HG02798 (cell line): ENCODE data around the gene GUCY1A1.

Source experiments
- ATAC-seq: cut with Tn5 transposase; IDR thresholded peaks from one replicate; pipeline ENCODE4 v1.9.1; 2021; ENCODE audit warnings: mild to moderate bottlenecking; ENCODE audit not compliant: unreplicated experiment, poor library complexity

GUCY1A1 gene

DNA sequence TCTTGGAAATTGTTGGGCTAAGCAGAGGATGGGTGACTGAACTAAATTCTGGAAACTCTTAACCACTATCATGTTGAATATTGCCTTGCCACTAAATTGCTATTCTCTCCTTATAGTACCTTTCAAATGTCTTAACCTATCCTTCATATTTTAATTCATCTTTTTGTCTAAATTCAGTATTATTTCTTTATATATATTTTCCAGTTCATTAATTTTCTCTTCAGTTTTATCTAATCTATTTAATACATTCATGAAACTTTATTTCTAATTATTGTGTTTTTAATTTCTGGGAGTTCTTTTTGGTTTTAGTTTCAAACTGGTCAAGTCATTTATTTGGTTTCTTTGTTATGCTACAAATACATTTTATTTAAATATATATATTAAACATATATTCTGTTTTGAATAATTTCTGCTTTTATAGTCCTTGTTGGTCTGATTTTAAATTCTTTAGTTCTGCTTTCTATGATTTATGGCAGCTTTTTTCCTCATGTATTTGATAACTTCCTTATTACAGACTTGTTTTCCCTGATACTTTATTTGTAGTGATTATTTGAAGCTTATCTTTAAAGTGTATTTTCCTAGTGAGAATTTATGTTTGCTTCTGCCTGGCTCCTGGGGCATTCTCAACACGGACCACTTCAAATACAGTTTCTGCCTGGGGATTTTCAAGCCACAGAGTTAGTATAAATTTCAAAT lies 8.5 kb upstream of the GUCY1A1 start:
- no peak for ATAC-seq

DNA sequence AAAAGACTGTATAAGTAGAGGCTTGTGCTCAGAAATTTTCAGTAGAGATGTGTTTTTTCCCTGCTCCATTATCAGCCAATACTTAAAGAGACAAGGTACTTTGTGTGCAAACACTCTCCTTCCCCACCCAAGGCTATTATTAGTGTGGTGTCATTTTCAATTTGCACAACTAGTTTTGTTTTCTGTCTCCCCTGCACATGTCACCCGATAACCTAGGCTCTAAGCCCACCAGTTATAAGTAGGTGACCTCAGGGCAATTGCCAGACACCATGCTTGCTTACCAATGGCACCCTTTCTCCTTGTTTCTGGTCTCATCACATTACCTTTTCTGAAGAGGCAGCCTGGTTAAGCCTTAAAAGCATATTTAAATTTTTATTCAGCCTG lies 8.0 kb upstream of the GUCY1A1 start:
- ATAC-seq = peak; percentile 37

DNA sequence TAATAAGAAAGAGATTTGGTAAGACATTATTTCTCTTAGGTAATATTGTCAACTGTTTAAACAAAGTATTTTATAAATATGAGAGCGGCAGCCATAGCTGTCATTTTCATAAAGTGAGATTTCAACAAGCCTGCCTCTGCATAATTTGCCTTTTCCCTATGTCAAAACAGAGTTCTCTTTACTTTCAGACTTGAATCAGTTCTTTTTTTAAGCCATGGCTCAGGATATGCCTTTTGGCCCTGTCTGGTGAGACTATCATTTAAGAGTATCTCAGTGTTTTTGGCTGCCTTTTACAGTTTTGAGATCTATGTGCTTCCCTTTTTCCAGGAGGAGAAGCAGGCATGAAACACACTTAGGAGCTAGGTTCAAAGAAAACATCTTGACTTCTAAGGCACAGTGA lies 7.5 kb upstream of the GUCY1A1 start:
- ATAC-seq = no peak

DNA sequence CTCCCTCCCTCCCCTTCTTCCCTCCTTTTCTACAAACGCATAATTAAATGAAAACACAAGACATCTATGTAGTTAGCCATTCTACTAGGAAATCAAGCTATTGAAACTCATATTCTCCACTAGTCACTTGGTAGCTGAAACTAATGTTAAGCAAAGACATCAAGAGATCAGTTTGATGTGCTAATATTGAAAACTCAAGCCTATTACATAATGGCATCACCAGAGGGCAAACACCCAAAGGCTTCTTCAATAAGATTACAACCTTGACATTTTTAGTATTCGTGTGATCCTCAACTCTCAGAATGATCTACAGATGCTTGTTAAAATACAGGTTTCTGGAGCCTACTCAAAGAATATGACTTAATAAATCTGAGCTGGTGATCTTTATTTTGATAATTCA lies 6.2 kb upstream of the GUCY1A1 start:
- ATAC-seq = no peak

DNA sequence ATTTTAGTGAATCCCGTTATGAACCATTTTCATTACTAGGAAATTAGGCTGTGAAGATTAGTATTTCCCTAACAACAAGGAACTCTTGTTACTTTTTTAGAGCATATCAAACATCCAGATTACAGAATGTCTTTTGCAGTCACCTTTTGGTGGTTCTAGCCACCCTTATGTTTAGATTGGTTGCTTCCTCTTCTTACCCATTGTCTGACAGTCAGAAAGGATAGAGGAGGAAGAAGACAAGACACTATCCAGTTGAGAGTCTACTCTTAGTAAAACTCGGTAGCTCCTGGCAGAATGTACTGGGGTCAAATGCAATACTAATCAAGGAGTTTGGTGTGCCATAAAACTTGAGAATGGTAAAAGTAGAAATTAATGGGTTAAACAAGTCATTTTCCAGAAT lies 1.6 kb upstream of the GUCY1A1 start:
- ATAC-seq = no peak

DNA sequence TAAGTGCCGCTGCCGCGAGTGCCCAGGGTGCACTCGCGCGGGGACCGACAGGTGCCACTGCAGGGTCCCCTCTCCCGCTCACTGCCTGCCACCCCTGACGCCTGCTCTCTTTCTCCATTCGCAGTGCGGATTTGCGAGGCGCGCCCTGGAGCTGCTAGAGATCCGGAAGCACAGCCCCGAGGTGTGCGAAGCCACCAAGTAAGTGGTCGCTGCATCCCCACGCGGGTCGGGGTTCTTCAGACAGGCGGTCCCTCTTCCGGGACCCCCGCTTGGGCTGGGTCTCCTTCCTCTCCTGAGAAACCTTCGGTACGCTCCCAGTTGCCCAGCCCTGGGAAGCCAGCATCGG lies 547 bp downstream of the GUCY1A1 start:
- peak; percentile 58 for ATAC-seq

DNA sequence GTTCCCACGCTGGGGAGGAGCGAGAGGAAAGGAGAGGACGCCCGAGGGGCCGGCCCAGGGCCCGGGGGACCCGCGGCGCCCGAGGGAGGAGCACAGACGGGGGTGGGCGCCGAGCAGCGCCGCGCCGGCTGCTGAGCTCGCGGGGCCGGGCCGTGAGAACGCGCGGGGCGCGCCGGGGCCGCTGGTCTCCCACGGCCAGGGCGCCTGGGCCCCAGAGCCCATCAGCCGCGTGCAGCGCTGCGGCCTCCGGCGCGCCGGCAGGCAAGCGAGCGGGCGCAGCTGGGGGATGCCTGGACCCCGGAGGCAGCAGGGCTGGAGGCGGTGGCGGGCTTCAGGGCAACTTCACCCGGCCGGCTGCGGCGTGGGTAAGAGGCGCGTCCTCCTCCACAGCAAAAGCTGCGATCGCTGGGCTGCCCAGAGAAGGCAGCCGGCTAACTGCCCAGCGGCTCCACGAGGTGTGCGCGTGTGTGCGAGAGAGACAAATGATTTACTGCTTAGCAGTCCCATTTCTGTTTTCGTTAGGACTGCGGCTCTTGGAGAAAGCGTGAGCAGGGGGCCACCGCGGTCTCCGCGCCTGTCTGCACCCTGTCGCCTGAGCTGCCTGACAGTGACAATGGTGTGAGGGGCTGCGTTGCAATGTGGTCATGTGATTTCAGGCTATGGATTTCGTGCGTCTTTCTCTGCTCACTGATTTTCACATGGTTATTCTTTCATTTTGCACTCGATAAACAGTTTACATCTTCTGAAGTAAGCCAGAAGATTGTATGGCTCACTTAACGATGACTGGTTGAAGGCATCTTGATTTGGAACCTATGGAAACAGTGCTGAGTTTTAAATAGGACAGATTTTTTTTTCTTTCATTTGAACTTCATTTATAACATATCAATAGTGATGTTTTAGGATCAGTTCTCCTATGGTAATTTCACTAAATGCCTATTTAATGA lies 1.2 kb downstream of the GUCY1A1 start:
- ATAC-seq = peak; percentile 65

DNA sequence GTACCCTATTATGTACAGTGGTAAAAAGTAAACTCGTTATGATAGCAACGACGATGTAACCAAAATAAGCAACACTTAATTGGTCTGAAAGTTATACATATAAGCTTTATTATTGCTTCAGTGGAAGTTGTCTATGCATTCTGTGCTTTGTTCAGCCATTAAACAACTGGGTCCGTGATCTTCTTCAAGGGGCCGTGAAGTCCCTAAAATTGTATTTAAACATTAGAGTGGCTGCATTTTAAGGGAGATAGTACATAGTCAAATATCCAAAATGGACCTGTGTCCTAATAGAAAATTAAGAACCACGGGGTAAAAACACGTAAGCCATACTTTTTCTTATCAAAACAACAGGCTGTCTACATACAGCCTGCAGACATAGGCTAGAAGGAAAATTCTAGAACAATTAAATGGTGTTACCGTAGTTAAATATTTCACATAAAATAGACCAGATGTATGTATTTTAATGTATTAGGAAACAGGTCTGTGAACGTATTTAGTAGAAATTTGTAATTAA lies 2.1 kb downstream of the GUCY1A1 start:
- no peak for ATAC-seq

DNA sequence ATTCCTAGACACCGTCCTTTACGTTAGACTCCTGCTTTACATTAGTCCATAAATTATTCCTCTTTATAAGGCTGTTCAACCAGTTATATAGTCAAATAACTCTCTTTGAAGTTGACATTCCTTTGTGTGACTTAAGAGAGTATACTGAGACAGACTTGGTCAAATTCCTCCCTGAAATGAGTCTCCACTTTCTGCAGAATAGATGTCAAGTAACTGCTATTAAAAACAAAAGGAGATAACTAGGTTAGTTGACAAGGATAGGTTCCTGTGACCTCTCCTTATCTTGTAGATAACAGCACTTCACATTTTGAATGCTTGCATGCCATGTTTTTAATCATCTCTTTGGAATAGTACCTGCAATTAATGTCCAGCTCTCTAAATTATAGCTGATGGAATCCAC lies 5.7 kb downstream of the GUCY1A1 start:
- ATAC-seq = no peak

DNA sequence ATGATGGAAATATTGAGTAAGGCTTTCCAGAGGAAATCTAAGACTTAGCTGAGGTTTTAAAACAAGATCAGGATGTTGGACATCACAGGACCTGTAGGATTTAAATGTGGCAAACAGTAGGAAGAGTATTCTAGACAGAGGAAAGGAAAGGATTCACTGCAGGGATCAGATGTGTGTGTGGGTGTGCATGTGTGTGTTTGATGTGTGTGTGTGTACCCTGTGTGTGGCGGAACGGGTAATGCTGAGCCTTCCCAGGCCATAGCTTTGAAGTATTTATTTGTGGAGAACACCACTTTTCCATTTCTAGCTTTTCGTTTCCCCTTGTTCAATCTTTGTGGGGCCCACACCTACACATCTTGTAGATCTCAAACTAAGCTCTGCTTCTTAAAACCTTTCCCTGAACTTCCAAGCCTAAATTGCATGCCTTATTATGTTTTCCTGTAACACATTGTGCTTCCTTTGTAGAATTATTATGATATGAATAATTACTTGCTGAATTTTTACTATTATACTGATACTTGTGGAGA lies 6.9 kb downstream of the GUCY1A1 start:
- no peak for ATAC-seq

DNA sequence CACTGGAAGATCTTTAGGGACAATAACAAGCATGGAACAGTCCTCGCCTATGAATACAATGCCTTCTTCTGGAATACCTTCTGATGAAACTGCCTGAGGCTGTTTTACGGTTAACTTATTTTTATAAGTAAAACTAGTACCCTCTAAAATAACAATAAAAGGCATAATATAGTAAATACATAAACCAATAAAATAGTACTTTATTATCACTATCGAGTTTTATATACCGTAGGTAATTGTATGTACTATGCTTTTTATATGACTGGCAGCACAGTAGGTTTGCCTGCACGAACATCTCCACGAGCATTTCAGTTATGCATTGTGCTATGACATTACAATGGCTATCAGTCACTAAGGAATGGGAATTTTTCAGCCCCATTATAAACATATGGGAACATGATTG lies 8.0 kb downstream of the GUCY1A1 start:
- ATAC-seq = no peak

DNA sequence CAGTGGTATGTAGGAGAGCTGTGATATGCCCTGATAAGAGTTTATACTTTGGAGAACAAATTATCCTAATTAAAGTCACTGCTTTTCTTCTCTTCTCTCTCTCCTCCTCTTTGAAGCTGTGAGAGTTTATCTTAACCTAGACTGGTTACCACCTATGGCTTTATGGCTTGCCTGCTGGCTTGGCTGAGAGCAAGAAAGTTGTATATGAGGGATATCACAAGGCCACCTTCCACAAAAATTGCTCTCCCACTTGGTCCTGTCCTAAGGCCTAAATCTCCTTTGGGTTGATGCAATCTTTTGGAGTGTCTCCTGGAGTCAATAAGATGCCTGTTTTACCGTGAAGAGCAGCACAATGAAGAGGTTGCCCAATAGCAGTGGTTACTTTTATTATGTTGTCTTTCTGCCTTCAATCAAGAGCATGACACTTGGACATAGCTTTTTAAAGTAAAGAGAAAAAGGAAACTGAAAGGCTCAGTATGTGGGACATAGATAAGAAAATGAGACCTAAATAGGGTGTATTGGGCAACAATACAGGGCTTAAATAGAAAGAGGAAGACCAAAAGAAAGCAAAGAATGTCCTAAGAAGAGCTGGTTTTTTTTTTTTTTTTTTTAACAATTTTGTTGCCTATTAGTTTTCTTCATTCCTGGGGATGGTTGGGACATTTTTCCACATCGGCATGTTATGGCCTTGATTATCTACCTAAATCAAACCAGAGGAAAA lies 9.2 kb downstream of the GUCY1A1 start:
- ATAC-seq = peak; percentile 89

DNA sequence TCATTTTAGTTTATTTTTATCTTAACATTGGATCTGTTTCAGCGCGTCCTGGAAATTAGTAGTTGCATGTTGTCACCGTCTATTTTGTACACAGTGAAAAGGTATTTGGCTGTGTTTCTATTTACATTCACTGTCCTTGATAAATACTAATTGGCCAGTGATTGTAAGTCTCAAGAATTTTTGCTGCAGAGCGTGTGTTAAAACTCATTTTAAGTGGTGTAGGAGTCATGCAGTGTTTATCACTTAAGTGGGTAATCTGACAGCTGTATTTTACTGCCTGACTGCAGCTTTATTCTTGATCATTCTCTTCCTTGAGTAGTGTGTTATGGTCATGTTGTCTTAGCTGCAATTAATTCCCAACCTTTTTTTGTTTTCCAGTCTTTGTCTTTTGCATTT lies 9.8 kb downstream of the GUCY1A1 start:
- ATAC-seq = no peak

- ATAC-seq = no peak
Observed at GRCh38 chr4:155678011-155678410, 11.4 kb downstream of the GUCY1A1 start.

DNA sequence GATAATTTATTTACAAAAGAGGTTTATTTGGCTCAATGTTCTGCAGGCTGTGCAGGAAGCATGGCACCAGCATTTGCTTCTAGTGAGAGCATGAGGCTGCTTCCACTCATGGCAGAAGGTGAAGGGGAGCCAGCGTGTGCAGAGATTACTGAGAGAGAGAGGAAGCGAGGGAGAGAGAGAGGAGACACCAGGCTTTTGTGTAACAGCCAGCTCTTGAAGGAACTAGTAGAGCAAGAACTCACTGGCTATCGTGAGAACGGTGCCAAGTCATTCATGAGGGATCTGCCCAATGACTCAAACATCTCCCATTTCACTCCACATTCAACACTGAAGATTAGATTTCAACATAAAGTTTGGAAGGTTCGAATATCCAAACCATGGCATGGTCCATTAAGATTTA lies 12.7 kb downstream of the GUCY1A1 start:
- ATAC-seq = no peak

DNA sequence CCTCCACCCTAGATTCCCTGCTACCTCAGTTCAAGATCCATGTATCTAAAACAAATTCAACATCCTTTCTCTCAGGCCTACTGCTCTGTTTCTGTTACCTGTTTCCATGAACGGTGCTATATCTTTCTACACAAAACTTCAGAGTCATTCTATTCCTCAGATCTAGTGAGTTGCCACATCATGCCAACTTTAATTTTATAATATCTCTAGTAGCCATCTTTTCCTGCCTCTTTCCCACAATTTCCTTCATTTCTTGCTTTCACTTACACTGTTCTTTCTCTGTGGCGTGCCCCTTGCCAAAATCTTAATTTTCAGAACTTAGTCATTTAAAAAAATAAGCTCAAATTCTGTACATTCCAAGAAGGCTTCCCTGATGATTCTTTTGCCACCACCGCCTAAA lies 15.2 kb downstream of the GUCY1A1 start:
- ATAC-seq = no peak

- ATAC-seq = no peak
Observed at GRCh38 chr4:155684423-155684822, 17.8 kb downstream of the GUCY1A1 start.

DNA sequence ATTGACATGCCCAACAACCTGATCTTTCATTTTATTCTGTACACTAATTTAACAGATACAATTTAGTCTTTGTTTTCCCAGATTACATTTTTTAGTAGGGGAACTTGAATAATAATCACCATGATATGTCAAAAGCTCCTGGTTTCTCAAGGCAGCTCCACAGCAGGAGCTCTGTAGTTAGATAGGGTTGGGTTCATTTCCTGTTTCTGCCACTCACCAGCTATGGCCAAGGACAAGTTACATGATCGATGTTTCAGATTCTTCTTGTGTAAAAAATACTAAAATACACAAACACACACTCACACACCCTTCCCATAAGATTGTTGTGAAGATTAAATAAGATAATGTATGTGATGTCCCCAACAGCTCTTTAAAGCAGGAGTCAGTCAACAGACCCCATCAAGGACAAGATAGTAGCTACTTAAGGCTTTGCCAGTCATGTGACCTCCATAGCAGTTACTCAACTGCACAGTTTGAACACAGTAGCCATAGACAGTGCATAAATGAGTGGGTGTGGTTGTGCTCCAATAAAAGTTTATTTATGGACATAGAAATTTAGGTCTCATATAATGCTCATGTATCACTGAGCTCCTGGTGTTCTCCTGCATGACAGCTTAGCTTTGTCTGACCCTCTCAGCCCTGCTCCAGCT lies 18.4 kb downstream of the GUCY1A1 start:
- ATAC-seq = no peak

DNA sequence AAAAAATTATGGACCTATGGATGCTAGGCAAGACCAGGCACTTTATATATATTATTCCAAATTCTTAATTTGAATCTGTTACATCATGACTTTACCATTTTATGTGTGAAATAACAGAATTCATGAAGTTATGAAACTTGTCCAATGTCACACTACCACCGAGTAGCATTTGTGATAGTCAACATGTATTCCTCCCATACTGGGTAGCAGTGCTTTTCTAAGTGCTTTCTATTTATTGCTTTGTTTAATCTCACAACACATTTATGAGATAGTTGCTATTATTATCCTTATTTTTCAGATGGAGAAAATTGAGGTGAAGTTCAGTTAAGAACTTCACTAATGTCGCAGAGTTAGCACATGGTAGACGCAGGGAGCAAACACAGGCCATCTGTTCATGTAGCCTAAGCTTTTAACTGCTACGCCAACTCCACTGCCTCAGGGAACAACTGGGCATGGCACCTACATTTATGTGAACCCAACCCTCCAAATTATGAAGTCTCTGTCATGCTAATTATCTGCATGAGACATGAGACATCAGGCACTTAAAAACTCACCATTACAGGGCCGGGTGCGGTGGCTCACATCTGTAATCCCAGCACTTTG lies 20.8 kb downstream of the GUCY1A1 start:
- ATAC-seq = no peak

DNA sequence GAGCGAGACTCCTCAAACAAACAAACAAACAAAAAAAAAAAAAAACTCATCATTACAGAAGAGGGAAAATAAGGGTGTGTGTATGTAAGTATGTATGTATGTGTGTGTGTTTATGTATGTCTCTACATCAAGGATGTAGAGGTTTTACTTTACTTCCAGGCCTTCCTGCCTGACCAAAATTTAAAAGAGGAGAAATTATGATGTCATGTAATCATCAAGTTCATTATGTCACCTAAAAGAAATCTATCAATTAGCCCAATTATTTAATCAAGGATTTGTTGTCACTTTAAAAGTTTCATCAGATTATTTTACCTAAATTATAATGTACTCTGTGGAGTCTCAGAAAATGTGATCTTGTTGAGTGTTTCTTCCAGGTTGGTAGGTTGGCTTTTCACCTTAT lies 21.6 kb downstream of the GUCY1A1 start:
- ATAC-seq = no peak
